Activated T-helper 2 cell treated with anti-CD3 and anti-CD28 coated beads, Interferon-gamma antibody, Interleukin-2, Interleukin-4, amounts not matched to agents 10 μg/mL and 5 μg/mL and 100 μg/mL, durations not matched to agents 14 hours and 24 hours and 36 hours (primary cell): Measurements from ENCODE around the gene KCNK13. TPM values are rescaled to one million over a fixed set of nuclear protein-coding genes. Genes with fewer than 3 reads are reported as not detected.

Experiments used
- DNase-seq: peaks from one replicate; pipeline ENCODE4 v3.0.0; 2021; ENCODE audit warnings: low spot score
- H3K27ac Mint-ChIP-seq: one replicate; pipeline ENCODE4 v1.8.0; 2021; ENCODE audit warnings: mixed read lengths
- H3K27me3 Mint-ChIP-seq: one replicate; pipeline ENCODE4 v1.8.0; 2021; ENCODE audit warnings: low read depth, mixed read lengths
- H3K36me3 Mint-ChIP-seq: one replicate; pipeline ENCODE4 v1.8.0; 2021; ENCODE audit warnings: low read depth, mixed read lengths
- H3K4me1 Mint-ChIP-seq: one replicate; pipeline ENCODE4 v1.8.0; 2021; ENCODE audit warnings: low read depth, mixed read lengths
- H3K4me3 Mint-ChIP-seq: one replicate; pipeline ENCODE4 v1.8.0; 2021; ENCODE audit warnings: low read depth, mild to moderate bottlenecking, moderate library complexity, mixed read lengths
- H3K9me3 Mint-ChIP-seq: one replicate; pipeline ENCODE4 v1.8.0; 2021; ENCODE audit warnings: mixed read lengths
- intact Hi-C: fragments of 100-400 bp; cut with micrococcal nuclease; formaldehyde crosslinking; loops from one replicate; pipeline ENCODE4 v1.15.1; 2023
- total RNA-seq: library from RNA; stranded (reverse); gene quantifications from 2 replicates; pipeline ENCODE4 v1.2.3, GENCODE V29; 2022

The KCNK13 gene
- total RNA-seq, 1 donor from 2014 or later = not detected

DNA sequence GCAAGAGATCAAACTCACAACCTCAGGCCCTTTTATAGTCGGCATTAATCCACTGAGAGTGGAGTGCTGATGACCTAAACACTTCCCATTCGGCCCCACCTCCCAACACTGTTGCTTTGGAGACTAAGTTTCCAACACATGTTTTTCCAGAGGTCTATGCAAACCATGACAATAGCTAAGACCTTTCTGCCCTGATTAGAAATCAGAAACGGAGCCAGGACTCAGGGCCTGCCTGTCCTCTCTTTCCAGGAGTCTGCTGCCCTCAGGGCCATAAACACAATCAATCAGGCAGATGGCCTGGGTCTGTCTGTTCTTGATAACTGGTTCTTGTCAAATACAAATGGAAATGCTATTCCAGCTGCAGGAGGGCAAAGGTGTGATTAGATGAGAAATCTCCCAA, 97.4 kb downstream of the KCNK13 start:
- H3K27ac Mint-ChIP-seq = no peak overlapping the region
- H3K4me3 Mint-ChIP-seq = no peak overlapping the region
- peaks cover 4% of the 10 kb centered on the region for H3K9me3 Mint-ChIP-seq
- no peaks in the 10 kb centered on the region for H3K4me1 Mint-ChIP-seq
- no peak for DNase-seq
- peaks cover 16% of the 10 kb centered on the region for H3K27me3 Mint-ChIP-seq
- no peaks in the 10 kb centered on the region for H3K36me3 Mint-ChIP-seq
- intact Hi-C loops = no loop called here

- H3K27me3 Mint-ChIP-seq = peaks cover 16% of the 10 kb centered on the region
- H3K4me3 Mint-ChIP-seq = no peak overlapping the region
- intact Hi-C loops = no loop called here
- H3K36me3 Mint-ChIP-seq = no peaks in the 10 kb centered on the region
- H3K27ac Mint-ChIP-seq = no peak overlapping the region
- H3K9me3 Mint-ChIP-seq = no peaks in the 10 kb centered on the region
- H3K4me1 Mint-ChIP-seq = no peaks in the 10 kb centered on the region
- DNase-seq = no peak
Measured at GRCh38 chr14:90159688-90160087, 97.9 kb downstream of the KCNK13 start.

- intact Hi-C loops = no loop called here
- no peaks in the 10 kb centered on the region for H3K36me3 Mint-ChIP-seq
- no peak overlapping the region for H3K27ac Mint-ChIP-seq
- H3K4me3 Mint-ChIP-seq = no peak overlapping the region
- H3K27me3 Mint-ChIP-seq = peaks cover 19% of the 10 kb centered on the region
- no peak for DNase-seq
- no peaks in the 10 kb centered on the region for H3K4me1 Mint-ChIP-seq
- H3K9me3 Mint-ChIP-seq = no peaks in the 10 kb centered on the region
Measured at GRCh38 chr14:90161129-90161528, 99.3 kb downstream of the KCNK13 start.

- Mint-ChIP-seq H3K4me3 (no peak overlapping the region), H3K27me3 (peaks cover 13% of the 10 kb centered on the region), H3K36me3 (no peaks in the 10 kb centered on the region), H3K4me1 (no peaks in the 10 kb centered on the region), H3K27ac (no peak overlapping the region), H3K9me3 (no peaks in the 10 kb centered on the region)
- DNase-seq = no peak
- intact Hi-C loops = no loop called here
Measured at GRCh38 chr14:90168425-90169105, 106.8 kb downstream of the KCNK13 start.

DNA sequence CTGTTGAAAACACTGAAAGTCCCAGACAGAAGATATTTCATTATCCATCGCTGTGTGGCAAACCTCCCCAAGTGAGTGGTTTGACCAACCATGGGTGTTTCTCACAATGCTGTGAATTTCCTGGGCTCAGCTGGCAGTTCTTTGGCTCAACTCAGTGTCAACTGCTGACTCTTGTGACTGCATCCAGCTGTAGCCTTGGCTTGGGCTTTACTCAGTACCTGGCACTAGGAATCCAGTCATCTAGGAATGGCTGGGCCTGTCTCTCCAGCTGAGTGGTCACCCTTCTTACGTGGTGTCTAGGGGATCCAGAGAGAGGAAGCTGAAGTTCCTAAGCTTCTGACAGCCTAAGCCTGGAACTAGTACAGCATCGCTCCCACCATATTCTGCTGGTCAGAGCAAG, 113.8 kb downstream of the KCNK13 start:
- H3K27me3 Mint-ChIP-seq = peaks cover 6% of the 10 kb centered on the region
- no peaks in the 10 kb centered on the region for H3K36me3 Mint-ChIP-seq
- H3K4me3 Mint-ChIP-seq = no peak overlapping the region
- H3K4me1 Mint-ChIP-seq = no peaks in the 10 kb centered on the region
- intact Hi-C loops = no loop called here
- H3K9me3 Mint-ChIP-seq = no peaks in the 10 kb centered on the region
- no peak for DNase-seq
- no peak overlapping the region for H3K27ac Mint-ChIP-seq

DNA sequence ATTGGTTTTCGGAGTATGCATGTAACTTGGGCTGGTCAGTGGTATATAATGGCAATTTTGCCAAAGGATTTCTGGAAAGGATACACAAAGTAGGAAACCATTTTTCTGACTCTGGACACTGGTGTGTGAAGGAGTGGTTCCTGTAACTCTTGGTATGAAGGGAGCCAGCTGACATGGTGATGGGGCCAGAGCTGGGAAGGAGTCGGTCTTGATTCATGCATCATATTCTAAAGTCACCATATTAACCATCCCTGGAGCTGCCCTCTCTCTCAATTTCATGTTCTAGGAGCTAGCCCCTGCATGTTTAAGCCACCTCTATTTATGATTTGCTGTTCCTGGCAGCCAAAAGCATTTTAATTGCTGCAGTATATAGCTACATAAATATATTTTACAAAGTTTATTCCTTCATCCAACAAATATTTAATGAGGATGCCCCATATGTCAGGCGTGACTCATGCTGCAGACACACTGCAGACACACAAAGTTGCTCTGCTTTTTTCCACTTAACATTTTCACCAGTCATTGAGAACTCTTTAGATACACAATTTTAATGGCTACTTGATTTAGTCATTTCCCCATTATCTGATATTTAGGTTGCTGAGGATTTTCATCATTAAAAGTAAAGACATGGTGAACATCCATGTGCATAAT, 115.9 kb downstream of the KCNK13 start:
- Mint-ChIP-seq H3K27ac (no peak overlapping the region), H3K36me3 (no peaks in the 10 kb centered on the region), H3K4me3 (no peak overlapping the region), H3K9me3 (no peaks in the 10 kb centered on the region), H3K4me1 (no peaks in the 10 kb centered on the region), H3K27me3 (peaks cover 5% of the 10 kb centered on the region)
- no peak for DNase-seq
- intact Hi-C loops = no loop called here

DNA sequence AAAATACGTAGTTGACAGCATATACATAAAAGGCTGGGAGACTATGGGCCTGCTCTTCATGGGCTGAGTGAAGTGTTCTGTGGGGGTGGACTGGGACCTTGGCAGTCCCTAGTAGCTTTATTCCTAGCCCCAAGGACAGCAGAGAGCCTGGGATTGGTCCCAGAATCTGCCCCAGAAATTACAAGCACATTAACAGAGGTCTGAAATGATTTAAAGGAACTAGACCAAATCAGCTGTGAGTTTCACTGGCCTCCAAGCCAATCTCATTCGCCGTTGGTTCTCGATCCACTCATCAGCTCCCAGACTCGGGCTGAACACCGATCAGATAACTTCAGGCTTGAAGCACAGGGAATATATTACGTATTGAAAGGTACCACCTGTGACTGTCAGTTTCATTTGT, 117.6 kb downstream of the KCNK13 start:
- Mint-ChIP-seq H3K27ac (no peak overlapping the region), H3K27me3 (peaks cover 5% of the 10 kb centered on the region), H3K9me3 (no peaks in the 10 kb centered on the region), H3K36me3 (no peaks in the 10 kb centered on the region), H3K4me1 (no peaks in the 10 kb centered on the region), H3K4me3 (no peak overlapping the region)
- no peak for DNase-seq
- intact Hi-C loops = no loop called here

GRCh38 chr14:90179809-90180779, 118.3 kb downstream of the KCNK13 start:
- intact Hi-C loops = no loop called here
- no peak for DNase-seq
- no peak overlapping the region for H3K27ac Mint-ChIP-seq
- no peaks in the 10 kb centered on the region for H3K9me3 Mint-ChIP-seq
- H3K36me3 Mint-ChIP-seq = no peaks in the 10 kb centered on the region
- peaks cover 5% of the 10 kb centered on the region for H3K27me3 Mint-ChIP-seq
- no peak overlapping the region for H3K4me3 Mint-ChIP-seq
- H3K4me1 Mint-ChIP-seq = no peaks in the 10 kb centered on the region

DNA sequence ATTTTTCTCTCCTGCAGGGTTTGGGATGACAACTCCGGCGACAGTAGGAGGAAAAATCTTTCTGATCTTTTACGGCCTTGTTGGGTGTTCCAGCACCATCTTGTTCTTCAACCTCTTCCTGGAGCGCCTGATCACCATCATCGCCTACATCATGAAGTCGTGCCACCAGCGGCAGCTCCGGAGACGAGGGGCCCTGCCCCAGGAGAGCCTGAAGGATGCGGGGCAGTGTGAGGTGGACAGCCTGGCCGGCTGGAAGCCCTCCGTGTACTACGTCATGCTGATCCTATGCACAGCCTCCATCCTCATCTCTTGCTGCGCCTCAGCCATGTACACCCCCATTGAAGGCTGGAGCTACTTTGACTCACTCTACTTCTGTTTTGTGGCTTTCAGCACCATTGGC, 122.3 kb downstream of the KCNK13 start:
- no peaks in the 10 kb centered on the region for H3K36me3 Mint-ChIP-seq
- no peak overlapping the region for H3K27ac Mint-ChIP-seq
- intact Hi-C loops = no loop called here
- H3K27me3 Mint-ChIP-seq = peaks cover 1% of the 10 kb centered on the region
- no peak overlapping the region for H3K4me3 Mint-ChIP-seq
- no peaks in the 10 kb centered on the region for H3K4me1 Mint-ChIP-seq
- DNase-seq = no peak
- H3K9me3 Mint-ChIP-seq = no peaks in the 10 kb centered on the region

GRCh38 chr14:90184571-90185266, 122.9 kb downstream of the KCNK13 start:
- Mint-ChIP-seq H3K4me1 (no peaks in the 10 kb centered on the region), H3K4me3 (no peak overlapping the region), H3K36me3 (no peaks in the 10 kb centered on the region), H3K27ac (no peak overlapping the region), H3K9me3 (no peaks in the 10 kb centered on the region), H3K27me3 (peaks cover 1% of the 10 kb centered on the region)
- DNase-seq = no peak
- intact Hi-C loops = no loop called here

- Mint-ChIP-seq H3K9me3 (no peaks in the 10 kb centered on the region), H3K27ac (no peak overlapping the region), H3K36me3 (no peaks in the 10 kb centered on the region), H3K4me3 (no peak overlapping the region), H3K27me3 (no peaks in the 10 kb centered on the region), H3K4me1 (no peaks in the 10 kb centered on the region)
- no peak for DNase-seq
- intact Hi-C loops = no loop called here
Measured at GRCh38 chr14:90188588-90188987, 126.8 kb downstream of the KCNK13 start.

DNA sequence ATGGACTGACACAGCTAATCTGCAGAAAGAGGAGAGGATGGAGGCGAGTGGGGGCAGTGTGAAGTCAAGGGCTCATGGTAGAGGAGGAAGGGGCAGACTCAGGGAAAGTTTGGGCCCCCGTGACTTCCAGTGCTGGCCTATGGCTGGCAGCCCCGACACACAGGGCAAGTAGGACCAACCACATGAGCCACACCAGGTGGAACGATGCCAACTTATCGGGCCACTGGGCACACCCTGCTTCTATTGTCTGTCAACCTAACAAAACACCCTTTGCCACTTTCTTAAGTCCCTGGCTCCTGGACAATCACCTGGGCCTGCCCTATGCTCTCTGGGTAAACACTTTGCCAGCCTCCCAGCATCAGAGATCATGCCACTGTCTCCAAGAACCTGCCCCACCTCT, 129.4 kb downstream of the KCNK13 start:
- Mint-ChIP-seq H3K9me3 (no peaks in the 10 kb centered on the region), H3K27me3 (peaks cover 3% of the 10 kb centered on the region), H3K36me3 (no peaks in the 10 kb centered on the region), H3K27ac (no peak overlapping the region), H3K4me3 (no peak overlapping the region), H3K4me1 (no peaks in the 10 kb centered on the region)
- no peak for DNase-seq
- intact Hi-C loops = no loop called here
